Stimulated activated CD4-positive, alpha-beta T cell treated with anti-CD3 and anti-CD28 coated beads, Interleukin-2, amount 100 ng/mL, for 48 hours (primary cell): ENCODE data around the gene AIP.
A peak's percentile ranks its signal among the peaks of the same experiment; 100 is the strongest.
"Not testable (repeated sequence)": the region's sequence is repeated elsewhere in the genome, so short reads cannot be mapped to it uniquely, and the experiment has no call there.

ENCODE experiments used
- DNase-seq, 2 donors: peaks; one replicate each; pipeline ENCODE4 v3.0.0-alpha.2; 2020

Gene AIP

GRCh38 chr11:67507864-67508485 is 25.1 kb downstream of the AIP start, which contains the start of gene CDK2AP2:
CDK2AP2 (minus strand) TSS chr11:67508162; CDS start chr11:67508082, 80 bp downstream.
- DNase-seq: peak; percentile 98

- DNase-seq: peak; percentile 98
Measured at GRCh38 chr11:67508486-67509121, 25.8 kb downstream of the AIP start.

DNA sequence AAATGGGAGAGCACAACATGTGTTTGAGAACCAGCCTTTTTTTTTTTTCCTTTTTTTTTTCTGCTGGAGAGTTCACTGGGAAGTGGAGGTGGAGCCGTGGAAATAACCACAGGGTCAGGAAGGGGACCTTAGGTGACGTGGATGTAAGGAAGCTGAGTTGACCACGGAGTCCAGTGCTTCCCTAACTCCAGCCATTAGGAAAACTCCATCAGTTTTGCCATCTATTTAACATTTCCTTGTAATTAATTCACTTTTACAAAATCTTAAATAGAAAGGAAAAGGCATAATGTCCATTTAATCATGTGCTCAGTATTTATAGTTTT is 27.2 kb downstream of the AIP start:
- DNase-seq: no peak

- not testable (repeated sequence) for DNase-seq
Measured at GRCh38 chr11:67511558-67511957, 28.7 kb downstream of the AIP start.

DNA sequence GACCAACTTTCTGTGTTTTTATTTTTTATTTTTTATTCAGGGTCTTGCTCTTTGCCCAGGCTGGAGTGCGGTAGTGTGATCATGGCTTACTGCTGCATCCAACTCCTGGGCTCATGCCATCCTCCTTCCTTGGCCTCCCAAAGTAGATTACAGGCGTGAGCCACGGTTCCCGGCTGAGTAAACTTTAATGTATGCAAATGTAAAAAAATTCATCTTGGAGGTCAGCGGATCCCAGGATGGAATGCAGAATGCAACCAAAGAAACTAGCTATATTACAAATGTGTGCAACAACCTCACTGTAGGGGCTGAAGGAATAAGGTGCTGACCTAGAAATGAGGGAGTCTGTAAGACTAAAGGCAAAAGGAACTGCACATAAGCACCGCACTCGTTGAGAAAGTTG is 31.3 kb downstream of the AIP start:
- no peak for DNase-seq

DNA sequence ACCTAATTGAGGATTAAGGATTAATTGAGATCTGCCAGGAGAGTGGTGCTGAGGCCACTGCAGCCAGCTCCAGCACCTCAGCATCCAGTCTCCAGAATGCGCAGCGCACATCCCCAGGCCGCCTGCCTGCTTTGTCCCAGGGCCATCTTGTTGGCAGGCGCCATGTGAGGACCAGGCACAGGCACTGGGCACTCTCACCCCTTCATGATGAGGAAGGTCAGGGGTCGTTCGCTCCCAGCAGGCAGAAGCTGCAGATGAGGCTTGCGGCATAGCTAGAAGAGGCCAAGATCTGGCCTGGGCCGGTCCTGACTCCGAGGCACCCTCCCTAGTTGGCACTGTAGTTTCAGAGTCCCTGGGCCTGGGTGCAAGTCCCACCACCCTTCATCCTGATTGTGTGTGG is 34.0 kb downstream of the AIP start:
- DNase-seq: no peak

- DNase-seq: no peak
Measured at GRCh38 chr11:67517784-67518552, 35.1 kb downstream of the AIP start.

DNA sequence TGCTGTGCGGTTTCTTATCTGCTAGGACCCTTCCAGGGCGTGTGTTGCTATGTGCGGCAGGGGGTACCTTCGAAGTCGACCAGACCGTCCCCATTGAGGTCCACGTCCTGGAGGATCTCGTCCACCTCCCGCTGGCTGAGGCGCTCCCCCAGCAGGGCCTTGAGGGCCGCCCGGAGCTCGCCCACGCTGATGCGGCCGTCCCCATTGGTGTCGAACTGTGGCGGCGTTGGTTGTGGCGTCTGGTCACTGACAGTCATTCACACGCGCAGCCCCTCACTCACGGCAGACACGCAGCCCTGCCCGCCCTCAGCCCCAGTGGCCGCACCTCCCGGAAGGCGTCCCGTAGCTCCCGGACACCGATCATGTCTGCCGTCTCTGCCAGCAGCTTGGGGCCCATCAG is 36.9 kb downstream of the AIP start:
- no peak for DNase-seq

DNA sequence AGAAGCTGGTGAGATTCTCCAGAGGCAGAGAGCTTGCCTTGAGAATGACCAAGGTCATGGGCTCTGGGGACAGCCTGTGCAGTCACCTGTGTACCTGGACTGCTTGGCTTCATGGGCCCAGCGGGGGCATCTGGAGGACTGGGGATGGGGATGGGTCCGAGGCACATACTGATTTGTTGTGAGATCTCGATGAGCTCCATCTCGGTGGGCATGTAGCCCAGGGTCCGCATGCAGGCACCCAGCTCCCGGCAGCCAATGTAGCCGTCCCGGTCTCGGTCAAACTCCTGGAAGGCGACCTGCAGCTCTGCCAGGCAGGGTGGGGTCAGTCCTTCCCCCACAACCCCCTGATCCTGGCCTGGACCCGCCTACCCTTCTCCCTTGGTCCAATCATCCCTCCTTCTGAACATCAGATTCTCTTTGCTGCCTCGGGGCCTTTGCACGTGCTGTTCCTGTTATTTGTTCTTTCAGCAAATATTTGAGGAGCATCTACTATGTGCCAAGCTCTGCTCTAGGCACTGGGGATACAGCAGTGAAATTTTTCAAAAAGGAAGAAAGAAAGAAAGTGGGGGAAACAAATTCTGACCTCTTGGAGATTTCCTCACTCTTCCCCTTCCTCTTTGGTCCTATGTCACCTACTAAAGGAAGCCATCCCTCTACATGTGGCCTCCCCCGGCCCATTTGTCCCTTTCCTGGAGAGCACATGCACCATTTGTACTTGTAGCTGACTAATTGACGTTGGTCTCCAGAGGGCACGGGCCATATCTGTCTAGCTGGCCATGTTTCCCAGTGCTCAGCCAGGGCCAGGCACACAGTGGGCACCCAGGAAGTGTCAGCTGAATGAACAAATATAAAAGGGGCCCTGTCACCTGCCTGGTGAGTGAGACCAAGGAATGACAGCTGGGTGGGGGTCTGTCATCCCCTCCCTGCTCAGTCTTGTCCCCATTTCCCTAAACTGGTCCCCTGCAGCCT is 38.3 kb downstream of the AIP start:
- DNase-seq: no peak

DNA sequence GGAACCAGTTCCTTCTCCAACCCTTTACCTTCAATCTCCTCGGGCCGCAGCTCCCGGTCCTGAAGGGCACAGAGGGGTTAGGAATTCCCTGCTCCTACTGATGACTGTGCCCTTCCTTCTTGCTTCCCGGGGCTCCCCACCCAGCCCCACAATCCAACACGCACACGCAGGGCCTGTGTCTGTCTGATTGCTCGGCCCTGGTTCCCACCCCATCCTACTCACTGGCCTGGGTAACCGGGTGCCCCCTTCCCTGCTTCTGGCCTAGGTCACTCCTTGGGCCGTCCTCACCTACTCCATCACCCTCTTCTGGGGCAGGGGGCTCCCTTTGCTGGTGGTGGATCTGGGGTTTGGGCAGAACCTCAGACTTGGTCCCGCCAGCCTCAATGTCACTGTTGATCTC is 39.1 kb downstream of the AIP start:
- no peak for DNase-seq

GRCh38 chr11:67522338-67522737 is 39.5 kb downstream of the AIP start:
- no peak for DNase-seq

DNA sequence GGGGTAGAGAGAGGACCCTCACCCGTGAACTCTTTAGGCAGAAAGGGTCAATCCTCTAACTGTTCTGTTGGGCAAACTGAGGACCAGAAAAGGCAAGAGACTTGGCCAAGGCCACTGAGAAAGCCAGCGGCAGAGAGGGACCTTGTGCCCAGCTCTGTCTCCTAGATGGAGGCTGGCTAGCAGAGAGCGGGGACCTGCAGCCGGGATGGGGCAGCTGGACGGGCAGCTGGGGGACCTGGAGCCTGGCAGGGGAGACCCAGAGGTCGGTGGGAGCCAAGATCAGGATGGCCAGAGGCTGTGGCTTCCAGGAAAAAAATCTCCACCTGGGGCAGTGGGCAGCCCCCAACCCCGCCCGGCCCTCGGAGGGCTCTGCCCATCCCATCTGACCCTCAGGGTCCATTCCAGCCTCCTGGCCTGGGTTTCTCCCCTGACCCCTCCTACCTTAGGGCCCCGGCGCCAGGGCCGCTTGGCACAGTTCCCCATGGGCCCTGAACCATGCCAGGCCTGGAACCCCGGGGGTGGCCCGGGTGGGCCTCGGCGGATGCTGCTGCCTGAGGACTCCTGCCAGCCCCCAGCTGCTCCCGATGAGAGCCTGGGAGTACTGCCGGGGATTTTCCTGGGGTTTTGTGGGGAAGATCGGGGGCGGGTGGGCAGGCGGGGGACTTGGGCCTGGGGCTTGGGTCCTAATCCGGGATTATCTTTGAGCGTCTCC is 40.2 kb downstream of the AIP start, which contains the start of gene CABP2:
Gene CABP2 (minus strand): TSS at position 603 of the 712 bp plus-strand sequence. CDS start 120 bp downstream, at position 483.
- DNase-seq: no peak

- DNase-seq: no peak
Measured at GRCh38 chr11:67523556-67524479, 41.0 kb downstream of the AIP start.

GRCh38 chr11:67524480-67524808 is 41.6 kb downstream of the AIP start:
- DNase-seq: no peak

DNA sequence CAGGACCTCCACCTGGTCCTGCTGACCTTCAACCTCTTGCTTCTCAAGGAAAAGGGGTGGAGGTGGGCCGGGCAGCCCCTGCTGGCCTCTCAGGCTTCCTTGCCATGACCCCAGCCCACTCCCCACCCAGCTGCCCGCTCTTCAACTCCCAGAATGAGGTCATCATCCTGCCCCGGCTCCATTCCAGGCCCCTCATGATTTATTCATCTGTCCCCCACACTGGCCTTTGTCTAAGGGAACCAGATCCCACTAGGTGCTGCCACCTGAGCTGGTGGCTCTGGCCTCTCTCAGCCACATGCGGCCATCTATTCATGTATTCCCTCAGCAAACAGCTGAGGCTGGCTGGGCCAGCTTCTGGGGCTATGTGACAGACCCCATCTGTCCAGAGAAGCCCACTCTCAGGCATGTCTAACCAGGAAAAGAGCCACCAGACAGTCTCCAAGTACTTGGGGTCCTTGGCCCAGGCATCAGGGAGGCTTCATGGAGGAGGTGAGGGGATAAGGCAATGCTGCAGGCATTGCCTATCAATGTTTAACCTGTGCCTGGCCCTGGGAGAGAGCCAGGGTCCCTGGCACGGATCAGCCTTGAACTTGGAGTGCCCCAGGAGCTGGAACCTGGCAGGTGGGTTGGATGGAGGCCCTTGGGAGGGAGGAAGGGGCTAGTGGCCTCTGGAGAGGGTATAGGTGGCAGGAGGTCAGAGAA is 42.6 kb downstream of the AIP start:
- no peak for DNase-seq

DNA sequence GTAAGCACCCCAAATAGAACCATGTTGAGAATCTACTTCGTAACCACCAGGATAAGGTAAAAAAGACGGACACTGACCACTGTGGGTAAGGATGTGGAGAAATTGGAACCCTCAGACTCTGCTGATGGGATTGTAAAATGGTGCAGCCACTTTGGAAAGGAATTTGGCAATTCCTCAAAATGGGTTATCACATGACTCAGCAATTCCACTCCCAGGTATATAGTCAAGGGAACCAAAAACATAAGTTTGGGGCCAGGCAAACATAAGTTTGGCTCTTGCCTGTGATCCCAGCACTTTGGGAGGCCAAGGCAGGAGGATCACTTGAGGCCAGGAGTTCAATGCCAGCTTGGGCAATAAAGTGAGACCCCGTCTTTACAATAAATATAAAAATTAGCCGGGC is 45.5 kb downstream of the AIP start:
- DNase-seq: no peak

DNA sequence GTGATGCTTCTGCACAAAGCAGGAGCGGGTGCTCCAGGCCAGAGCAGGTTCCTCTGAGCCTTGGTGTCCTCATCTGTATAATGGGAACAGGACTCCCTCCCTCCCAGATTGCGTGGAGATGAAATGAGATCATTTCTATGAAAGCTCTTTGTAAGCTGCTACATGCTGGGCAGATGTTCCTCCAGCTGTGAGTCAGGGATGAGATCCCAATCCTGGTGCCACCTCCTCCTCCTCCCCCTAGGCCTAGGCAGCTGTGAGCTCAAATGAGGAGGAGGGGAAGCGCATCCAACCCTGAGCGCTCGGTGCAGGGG is 47.4 kb downstream of the AIP start:
- no peak for DNase-seq

GRCh38 chr11:67532889-67533288 is 50.1 kb downstream of the AIP start:
- DNase-seq: no peak

DNA sequence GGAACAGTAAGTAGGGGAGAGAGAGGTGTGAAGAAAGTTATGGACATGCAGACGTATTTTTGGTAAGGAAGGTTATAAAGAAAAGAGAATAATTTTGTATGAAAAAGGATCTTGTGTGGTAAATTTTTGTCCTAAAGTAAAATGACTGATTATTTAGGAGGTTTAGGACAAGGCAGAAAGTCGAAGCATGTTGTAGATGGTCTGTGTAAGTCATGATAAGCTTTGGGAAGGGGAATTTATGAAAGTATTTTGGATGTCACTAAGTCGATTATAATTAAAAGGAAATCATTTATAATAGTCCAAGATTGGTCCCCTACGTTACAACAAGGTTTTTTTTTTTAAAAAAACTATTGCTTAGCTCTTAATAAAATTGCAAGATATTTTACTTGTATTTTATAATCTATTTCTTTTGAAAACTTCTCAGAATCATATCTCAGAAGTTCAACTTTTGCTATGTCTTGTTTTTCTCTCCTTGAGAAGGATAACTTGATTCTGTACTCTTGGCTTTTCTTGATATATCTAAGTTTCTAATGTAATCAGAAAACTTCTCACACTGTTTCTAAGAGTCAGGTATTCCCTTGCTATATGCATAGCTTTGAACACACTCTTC is 51.3 kb downstream of the AIP start:
- DNase-seq: no peak

- no peak for DNase-seq
Measured at GRCh38 chr11:67535561-67535960, 52.7 kb downstream of the AIP start.
